Measurements from ENCODE around the gene TMEM127. TPM values are rescaled to one million over a fixed set of nuclear protein-coding genes. Genes with fewer than 3 reads are reported as not detected.

The TMEM127 gene
- total and polyA plus RNA-seq, 8 donors, result 8.2 to 38.4 (median 24.1) TPM

- no peaks in the 10 kb centered on the region for H3K9me3 ChIP-seq
- no peak for DNase-seq
- no peak for FAIRE-seq
- no peaks in the 10 kb centered on the region for H3K27me3 ChIP-seq
- peak overlapping the region in 1 of 4 donors; percentile 14 for H3K27ac ChIP-seq
- TF ChIP-seq, protein P1, sequence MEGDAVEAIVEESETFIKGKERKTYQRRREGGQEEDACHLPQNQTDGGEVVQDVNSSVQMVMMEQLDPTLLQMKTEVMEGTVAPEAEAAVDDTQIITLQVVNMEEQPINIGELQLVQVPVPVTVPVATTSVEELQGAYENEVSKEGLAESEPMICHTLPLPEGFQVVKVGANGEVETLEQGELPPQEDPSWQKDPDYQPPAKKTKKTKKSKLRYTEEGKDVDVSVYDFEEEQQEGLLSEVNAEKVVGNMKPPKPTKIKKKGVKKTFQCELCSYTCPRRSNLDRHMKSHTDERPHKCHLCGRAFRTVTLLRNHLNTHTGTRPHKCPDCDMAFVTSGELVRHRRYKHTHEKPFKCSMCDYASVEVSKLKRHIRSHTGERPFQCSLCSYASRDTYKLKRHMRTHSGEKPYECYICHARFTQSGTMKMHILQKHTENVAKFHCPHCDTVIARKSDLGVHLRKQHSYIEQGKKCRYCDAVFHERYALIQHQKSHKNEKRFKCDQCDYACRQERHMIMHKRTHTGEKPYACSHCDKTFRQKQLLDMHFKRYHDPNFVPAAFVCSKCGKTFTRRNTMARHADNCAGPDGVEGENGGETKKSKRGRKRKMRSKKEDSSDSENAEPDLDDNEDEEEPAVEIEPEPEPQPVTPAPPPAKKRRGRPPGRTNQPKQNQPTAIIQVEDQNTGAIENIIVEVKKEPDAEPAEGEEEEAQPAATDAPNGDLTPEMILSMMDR (IDR thresholded peaks at IDR 0.05), result no peak
- H3K4me1 ChIP-seq, result peaks cover 29 to 65% (median 38%) of the 10 kb centered on the region in 3 donors
- intact Hi-C loops (cut with DNase I), result loop anchor here in 2 of 3 donors (10.0 kb wide), 1 partner anchor 59 kb away; the partner anchor contains the start of genes CIAO1 (in 2 of the 2) and TMEM127 (in 2 of the 2)
- H3K36me3 ChIP-seq, result no peaks in the 10 kb centered on the region
- ATAC-seq, result no peak
- peak overlapping the region in 1 of 4 donors; percentile 4 for H3K4me3 ChIP-seq
Observed at GRCh38 chr2:96205888-96206287, 59.9 kb downstream of the TMEM127 start.

GRCh38 chr2:96204836-96205624 lies 60.8 kb downstream of the TMEM127 start:
- H3K4me1 ChIP-seq, result peaks cover 29 to 65% (median 38%) of the 10 kb centered on the region in 3 donors
- DNase-seq, result no peak
- no peaks in the 10 kb centered on the region for H3K9me3 ChIP-seq
- no peaks in the 10 kb centered on the region for H3K27me3 ChIP-seq
- TF ChIP-seq, protein P1 (IDR thresholded peaks at IDR 0.05), result no peak
- no peak overlapping the region for H3K4me3 ChIP-seq
- WGBS, 2 donors, result 17% methylated on average over 6 of the region's 6 CpGs
- no peak for FAIRE-seq
- peak overlapping the region in 1 of 4 donors; percentile 30 for H3K27ac ChIP-seq
- intact Hi-C loops (cut with DNase I), result loop anchor here in 2 of 3 donors (10.0 kb wide), 1 partner anchor 60 kb away; the partner anchor contains the start of genes CIAO1 (in 2 of the 2) and TMEM127 (in 2 of the 2)
- no peak for ATAC-seq
- no peaks in the 10 kb centered on the region for H3K36me3 ChIP-seq

- H3K9me3 ChIP-seq, result no peaks in the 10 kb centered on the region
- intact Hi-C loops (cut with DNase I), result loop anchor here in 2 of 3 donors (10.0 kb wide), 1 partner anchor 61 kb away; the partner anchor contains the start of genes CIAO1 (in 2 of the 2) and TMEM127 (in 2 of the 2)
- WGBS, 2 donors, result 79 to 81% methylated on average over 9 of the region's 9 CpGs
- no peak overlapping the region for H3K27ac ChIP-seq
- H3K27me3 ChIP-seq, result no peaks in the 10 kb centered on the region
- no peaks in the 10 kb centered on the region for H3K36me3 ChIP-seq
- ATAC-seq, result no peak
- no peak overlapping the region for H3K4me3 ChIP-seq
- H3K4me1 ChIP-seq, result peaks cover 38 to 74% (median 39%) of the 10 kb centered on the region in 3 donors
- DNase-seq, result no peak
- FAIRE-seq, result no peak
- TF ChIP-seq, protein P1 (IDR thresholded peaks at IDR 0.05), result no peak
Observed at GRCh38 chr2:96203130-96204028, 62.4 kb downstream of the TMEM127 start.

- intact Hi-C loops (cut with DNase I), result loop anchor here in 2 of 3 donors (10.0 kb wide), 1 partner anchor 62 kb away; the partner anchor contains the start of genes CIAO1 (in 2 of the 2) and TMEM127 (in 2 of the 2)
- FAIRE-seq (no peak), ATAC-seq (peak; percentile 24 to 45 (median 26)), DNase-seq (no peak)
- no peaks in the 10 kb centered on the region for H3K36me3 ChIP-seq
- no peak overlapping the region for H3K27ac ChIP-seq
- 49 to 50% methylated on average over 4 of the region's 4 CpGs for WGBS, 2 donors
- H3K4me1 ChIP-seq, result peaks cover 38 to 74% (median 39%) of the 10 kb centered on the region in 3 donors
- H3K9me3 ChIP-seq, result no peaks in the 10 kb centered on the region
- TF ChIP-seq, protein P1 (IDR thresholded peaks at IDR 0.05), result no peak
- H3K27me3 ChIP-seq, result no peaks in the 10 kb centered on the region
- no peak overlapping the region for H3K4me3 ChIP-seq
Observed at GRCh38 chr2:96202152-96202854, 63.5 kb downstream of the TMEM127 start.

Measured in pancreas (tissue), 10 donors.